ENCODE measurements around the gene SLC16A4. TPM values are rescaled to one million over a fixed set of nuclear protein-coding genes. Genes with fewer than 3 reads are reported as not detected.
"Not testable (repeated sequence)": the region's sequence is repeated elsewhere in the genome, so short reads cannot be mapped to it uniquely, and the experiment has no call there.

SLC16A4 gene
- total and polyA plus RNA-seq, 7 experiments from 2014 or later = 0.19 to 0.93 (median 0.32) TPM

GRCh38 chr1:110411173-110411735 is 20.4 kb upstream of the SLC16A4 start:
- ATAC-seq = no peak
- H3K4me3 ChIP-seq (ENCODE audit: low read length) = no peak overlapping the region
- Mint-ChIP-seq H3K9me3 (peaks cover 0 to 4% (median 0%) of the 10 kb centered on the region in 11 donors), H3K4me3 (no peak overlapping the region), H3K27ac (no peak overlapping the region), H3K36me3 (peaks cover 0 to 4% (median 3%) of the 10 kb centered on the region in 5 donors), H3K4me1 (peaks cover 9 to 31% (median 23%) of the 10 kb centered on the region in 7 donors), H3K27me3 (no peaks in the 10 kb centered on the region)
- peaks cover 0 to 7% (median 0%) of the 10 kb centered on the region in 3 experiments for H3K36me3 ChIP-seq (ENCODE audit: control insufficient read depth in 2 of 3, insufficient read depth in 3 of 3, low read length in 3 of 3)
- no peaks in the 10 kb centered on the region for H3K27me3 ChIP-seq (ENCODE audit: control insufficient read depth in 2 of 2, insufficient read depth in 2 of 2, low read length in 2 of 2)
- POLR2A ChIA-PET = interaction anchor here (0.6 to 1.6 kb wide), 5 partner anchors 21 to 948 kb away, joined by 3 to 6 read pairs (median 4); no protein-coding TSS in a partner anchor
- no peak for DNase-seq
- H3K27ac ChIP-seq (ENCODE audit: low read depth, low read length) = no peak overlapping the region
- H3K9me3 ChIP-seq (ENCODE audit: control insufficient read depth in 2 of 3, low read length in 3 of 3) = no peaks in the 10 kb centered on the region
- intact Hi-C loops (cut with micrococcal nuclease) = loop anchor here (5.0 to 10.0 kb wide), 3 partner anchors 204 to 371 kb away; no protein-coding TSS in a partner anchor
- H3K4me1 ChIP-seq (ENCODE audit: control insufficient read depth in 2 of 2, insufficient read depth in 2 of 2, low read length in 2 of 2) = peaks cover 13 to 15% of the 10 kb centered on the region in 2 donors
- CTCF ChIA-PET = interaction anchor here (0.6 to 3.4 kb wide), 10 partner anchors 29 to 375 kb away, joined by 3 to 20 read pairs (median 6); no protein-coding TSS in a partner anchor

DNA sequence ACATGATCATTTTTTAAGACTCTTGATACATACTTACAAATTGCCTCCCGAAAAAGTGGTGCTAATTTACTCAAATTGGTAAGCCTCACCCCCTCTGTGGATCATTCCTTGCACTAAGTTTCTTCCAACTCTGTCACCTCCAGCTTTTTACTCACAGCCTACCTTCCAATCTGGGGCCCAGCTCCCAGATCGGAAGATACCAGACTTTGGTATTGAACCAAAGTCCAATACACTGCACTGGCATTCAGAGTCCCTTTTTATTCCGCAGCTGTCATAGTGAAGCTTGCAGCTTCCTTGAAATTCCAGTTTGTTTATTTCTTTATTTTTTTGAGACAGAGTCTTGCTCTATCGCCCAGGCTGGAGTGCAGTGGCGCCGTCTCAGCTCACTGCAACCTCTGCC is 18.5 kb upstream of the SLC16A4 start:
- no peak for ATAC-seq

GRCh38 chr1:110408488-110408887 is 17.7 kb upstream of the SLC16A4 start:
- H3K27me3 Mint-ChIP-seq = no peaks in the 10 kb centered on the region
- intact Hi-C loops (cut with micrococcal nuclease) = loop anchor here (5.0 to 10.0 kb wide), 6 partner anchors 264 to 1194 kb away; partner anchors contain the start of genes CD53 (in 1 of the 2), KCNA3 (in 1 of the 2), LRIF1 (in 1 of the 2) and PSMA5 (in 1 of the 2)
- Histone ChIP-seq H3K4me3 (ENCODE audit: low read length) (peak overlapping the region; percentile 12), H3K36me3 (ENCODE audit: control insufficient read depth in 2 of 3, insufficient read depth in 3 of 3, low read length in 3 of 3) (peaks cover 0 to 18% (median 6%) of the 10 kb centered on the region in 3 experiments), H3K4me1 (ENCODE audit: control insufficient read depth in 2 of 2, insufficient read depth in 2 of 2, low read length in 2 of 2) (peaks cover 19 to 22% of the 10 kb centered on the region in 2 donors), H3K9me3 (ENCODE audit: control insufficient read depth in 2 of 3, low read length in 3 of 3) (no peaks in the 10 kb centered on the region), H3K27me3 (ENCODE audit: control insufficient read depth in 2 of 2, insufficient read depth in 2 of 2, low read length in 2 of 2) (no peaks in the 10 kb centered on the region), H3K27ac (ENCODE audit: low read depth, low read length) (peak overlapping the region; percentile 92)
- ChIA-PET CTCF (interaction anchor here (0.6 to 2.7 kb wide), 6 partner anchors 52 to 215 kb away, joined by 3 to 14 read pairs (median 6); partner anchors contain the start of gene RBM15), POLR2A (interaction anchor here (0.7 to 6.2 kb wide), 7 partner anchors 11 to 1010 kb away, joined by 3 to 64 read pairs (median 4); partner anchors contain the start of gene RBM15)
- no peak for DNase-seq
- peak overlapping the region; percentile 63 to 100 (median 99) for H3K4me3 Mint-ChIP-seq
- ATAC-seq = no peak
- peaks cover 0 to 4% (median 0%) of the 10 kb centered on the region in 11 donors for H3K9me3 Mint-ChIP-seq
- H3K27ac Mint-ChIP-seq = peak overlapping the region; percentile 49 to 100 (median 98)
- peaks cover 4 to 9% (median 8%) of the 10 kb centered on the region in 5 donors for H3K36me3 Mint-ChIP-seq
- H3K4me1 Mint-ChIP-seq = peaks cover 9 to 40% (median 31%) of the 10 kb centered on the region in 7 donors

More for the DNA sequence above, 18.5 kb upstream of the SLC16A4 start:
- Histone ChIP-seq H3K27ac (ENCODE audit: low read depth, low read length) (no peak overlapping the region), H3K4me3 (ENCODE audit: low read length) (no peak overlapping the region), H3K27me3 (ENCODE audit: control insufficient read depth in 2 of 2, insufficient read depth in 2 of 2, low read length in 2 of 2) (no peaks in the 10 kb centered on the region), H3K4me1 (ENCODE audit: control insufficient read depth in 2 of 2, insufficient read depth in 2 of 2, low read length in 2 of 2) (peaks cover 19 to 22% of the 10 kb centered on the region in 2 donors), H3K9me3 (ENCODE audit: control insufficient read depth in 2 of 3, low read length in 3 of 3) (no peaks in the 10 kb centered on the region), H3K36me3 (ENCODE audit: control insufficient read depth in 2 of 3, insufficient read depth in 3 of 3, low read length in 3 of 3) (peaks cover 0 to 10% (median 0%) of the 10 kb centered on the region in 3 experiments)
- H3K4me1 Mint-ChIP-seq = peaks cover 9 to 38% (median 28%) of the 10 kb centered on the region in 7 donors
- ChIA-PET POLR2A (interaction anchor here (1.3 to 6.2 kb wide), 5 partner anchors 12 to 200 kb away, joined by 3 to 64 read pairs (median 5); partner anchors contain the start of gene RBM15), CTCF (interaction anchor here (1.2 to 2.7 kb wide), 4 partner anchors 51 to 200 kb away, joined by 3 to 14 read pairs (median 9); partner anchors contain the start of gene RBM15)
- intact Hi-C loops (cut with micrococcal nuclease) = loop anchor here (5.0 to 10.0 kb wide), 6 partner anchors 263 to 1195 kb away; partner anchors contain the start of genes CD53 (in 1 of the 2), KCNA3 (in 1 of the 2), LRIF1 (in 1 of the 2) and PSMA5 (in 1 of the 2)
- H3K27ac Mint-ChIP-seq = peak overlapping the region in 3 of 9 donors; percentile 28 to 99 (median 49)
- H3K9me3 Mint-ChIP-seq = peaks cover 0 to 4% (median 0%) of the 10 kb centered on the region in 11 donors
- no peak for DNase-seq
- peaks cover 1 to 7% (median 4%) of the 10 kb centered on the region in 5 donors for H3K36me3 Mint-ChIP-seq
- H3K4me3 Mint-ChIP-seq = peak overlapping the region in 6 of 10 donors; percentile 29 to 100 (median 94)
- H3K27me3 Mint-ChIP-seq = no peaks in the 10 kb centered on the region

DNA sequence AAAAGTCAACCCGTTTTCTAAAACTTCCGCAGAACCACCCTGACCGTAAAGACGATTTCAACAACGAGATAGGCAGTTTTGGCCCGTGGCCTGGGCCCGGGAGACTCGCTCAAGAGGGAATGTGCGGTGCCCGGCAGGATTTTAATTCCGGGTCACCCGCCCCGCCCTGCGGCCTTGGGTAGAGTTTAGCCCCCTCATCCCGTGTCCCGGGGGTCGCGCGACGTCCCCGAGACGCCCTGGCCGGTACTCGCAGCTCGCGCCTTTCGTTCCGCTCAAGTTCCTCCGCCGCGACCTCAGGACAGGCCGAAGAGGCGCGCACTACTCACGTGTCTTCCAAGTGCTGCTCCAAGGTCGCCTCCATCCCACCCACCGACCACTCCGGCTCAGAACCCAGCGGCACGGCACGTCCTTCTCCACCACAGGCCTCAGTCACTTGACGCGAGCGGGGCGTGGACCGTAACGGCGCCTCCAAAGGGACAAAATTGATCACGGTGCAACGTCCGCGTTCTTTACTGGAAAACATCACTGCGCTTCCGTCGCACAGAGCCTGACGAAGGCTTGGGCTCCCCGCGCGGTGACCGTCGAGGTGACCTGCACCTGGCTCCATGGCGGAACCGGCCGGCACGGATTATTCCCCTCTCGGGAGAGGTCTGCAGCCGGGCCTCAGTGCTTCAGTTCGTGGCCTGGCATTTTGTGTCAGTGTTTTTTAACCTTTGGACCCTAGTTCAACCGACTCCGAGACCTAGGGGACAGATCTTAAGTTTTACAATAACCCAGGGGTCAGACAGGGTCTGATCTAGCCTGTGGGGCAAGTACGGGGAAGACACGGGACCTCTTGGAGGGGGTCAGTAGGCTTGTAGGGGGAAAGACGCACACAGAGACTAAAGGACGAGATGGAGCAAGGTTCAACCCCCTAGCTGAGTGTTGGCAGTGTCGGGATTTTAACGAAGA is 16.7 kb upstream of the SLC16A4 start, which contains the start of gene LAMTOR5:
Gene LAMTOR5, minus strand, starts transcription at position 435 of the 951 bp plus-strand sequence. Its CDS starts 74 bp downstream, at position 361.
- Mint-ChIP-seq H3K4me1 (peaks cover 9 to 39% (median 27%) of the 10 kb centered on the region in 7 donors), H3K9me3 (peaks cover 0 to 4% (median 0%) of the 10 kb centered on the region in 11 donors), H3K36me3 (peaks cover 4 to 9% (median 8%) of the 10 kb centered on the region in 5 donors), H3K4me3 (peak within 1 kb of the TSS; percentile 88 to 100 (median 99)), H3K27me3 (no peaks in the 10 kb centered on the region), H3K27ac (peak within 1 kb of the TSS; percentile 96 to 100 (median 99))
- Histone ChIP-seq H3K9me3 (ENCODE audit: control insufficient read depth in 2 of 3, low read length in 3 of 3) (no peaks in the 10 kb centered on the region), H3K4me1 (ENCODE audit: control insufficient read depth in 2 of 2, insufficient read depth in 2 of 2, low read length in 2 of 2) (peaks cover 19% of the 10 kb centered on the region in 2 donors), H3K27me3 (ENCODE audit: control insufficient read depth in 2 of 2, insufficient read depth in 2 of 2, low read length in 2 of 2) (no peaks in the 10 kb centered on the region), H3K36me3 (ENCODE audit: control insufficient read depth in 2 of 3, insufficient read depth in 3 of 3, low read length in 3 of 3) (peaks cover 0 to 27% (median 15%) of the 10 kb centered on the region in 3 experiments), H3K4me3 (ENCODE audit: low read length) (peak within 1 kb of the TSS; percentile 95), H3K27ac (ENCODE audit: low read depth, low read length) (peak within 1 kb of the TSS; percentile 92)
- peak; percentile 77 to 91 (median 89) for DNase-seq
- ChIA-PET POLR2A (interaction anchor here (0.6 to 6.2 kb wide), 8 partner anchors 14 to 1009 kb away, joined by 3 to 64 read pairs (median 4); partner anchors contain the start of gene RBM15), CTCF (interaction anchor here (1.5 to 2.7 kb wide), 4 partner anchors 53 to 200 kb away, joined by 5 to 14 read pairs (median 10); partner anchors contain the start of gene RBM15)
- intact Hi-C loops (cut with micrococcal nuclease) = loop anchor here (1.0 to 10.0 kb wide), 13 partner anchors 53 to 1193 kb away; partner anchors contain the start of genes STRIP1 (in 2 of the 2), CD53 (in 1 of the 2), KCNA3 (in 1 of the 2) and KCNC4 (in 1 of the 2)
- ATAC-seq = peak; percentile 98

DNA sequence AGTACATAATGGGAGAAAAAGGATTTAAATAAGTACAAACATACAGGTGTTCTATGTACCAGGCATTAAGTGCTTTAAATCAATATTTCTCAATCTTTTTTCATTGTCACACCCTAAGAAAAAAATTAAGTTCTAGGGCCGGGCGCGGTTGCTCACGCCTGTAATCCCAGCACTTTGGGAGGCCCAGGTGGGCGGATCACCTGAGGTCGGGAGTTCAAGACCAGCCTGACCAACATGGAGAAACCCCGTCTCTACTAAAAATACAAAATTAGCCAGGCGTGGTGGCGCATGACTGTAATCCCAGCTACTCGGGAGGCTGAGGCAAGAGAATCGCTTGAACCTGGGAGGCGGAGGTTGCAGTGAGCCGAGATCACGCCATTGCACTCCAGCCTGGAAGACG is 15.6 kb upstream of the SLC16A4 start:
- Mint-ChIP-seq H3K4me1 (peaks cover 9 to 39% (median 27%) of the 10 kb centered on the region in 7 donors), H3K4me3 (peak overlapping the region; percentile 88 to 100 (median 99)), H3K27ac (peak overlapping the region; percentile 87 to 100 (median 99))
- Histone ChIP-seq H3K4me1 (ENCODE audit: control insufficient read depth in 2 of 2, insufficient read depth in 2 of 2, low read length in 2 of 2) (peaks cover 16 to 19% of the 10 kb centered on the region in 2 donors), H3K27ac (ENCODE audit: low read depth, low read length) (peak overlapping the region; percentile 92), H3K4me3 (ENCODE audit: low read length) (peak overlapping the region; percentile 95), H3K36me3 (ENCODE audit: control insufficient read depth in 2 of 3, insufficient read depth in 3 of 3, low read length in 3 of 3) (peaks cover 0 to 39% (median 21%) of the 10 kb centered on the region in 3 experiments)
- POLR2A ChIA-PET = interaction anchor here (0.9 to 6.2 kb wide), 2 partner anchors 69 to 196 kb away, joined by 4 to 64 read pairs; partner anchors contain the start of genes KCNC4 and RBM15
- CTCF ChIA-PET; DNase-seq; H3K27me3 Mint-ChIP-seq; H3K36me3 Mint-ChIP-seq; H3K27me3 ChIP-seq (ENCODE audit: control insufficient read depth in 2 of 2, insufficient read depth in 2 of 2, low read length in 2 of 2); H3K9me3 Mint-ChIP-seq; H3K9me3 ChIP-seq (ENCODE audit: control insufficient read depth in 2 of 3, low read length in 3 of 3); ATAC-seq: not testable (repeated sequence)
- intact Hi-C loops (cut with micrococcal nuclease) = loop anchor here (2.0 to 10.0 kb wide), 8 partner anchors 204 to 1192 kb away; partner anchors contain the start of genes CD53 (in 1 of the 2), KCNA3 (in 1 of the 2), LRIF1 (in 1 of the 2) and PSMA5 (in 1 of the 2)
